ENCODE measurements around the gene LYRM9. TPM values are rescaled to one million over a fixed set of nuclear protein-coding genes. Genes with fewer than 3 reads are reported as not detected.

Gene LYRM9
- total and polyA plus RNA-seq, 8 donors, result 5.1 to 22.9 (median 16.7) TPM

DNA sequence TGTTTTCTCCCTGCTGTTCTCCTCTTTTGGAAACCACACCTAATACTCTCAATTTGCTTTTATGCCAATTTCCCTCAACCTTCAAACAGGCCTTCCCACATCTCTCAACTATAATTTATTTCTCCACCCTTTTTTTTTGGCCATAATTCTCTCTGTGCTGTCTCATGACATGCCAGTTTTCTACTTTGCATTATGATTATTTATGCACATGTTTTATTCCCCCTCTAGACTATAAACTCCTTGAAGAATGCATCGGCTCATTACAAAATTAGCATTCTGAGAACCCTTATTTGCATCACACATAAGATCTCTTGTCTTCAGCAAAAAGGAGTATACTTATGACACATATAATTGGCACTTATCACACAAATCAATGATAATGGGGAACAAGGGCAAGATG, 10.9 kb upstream of the LYRM9 start:
- Histone ChIP-seq H3K4me1 (no peaks in the 10 kb centered on the region), H3K36me3 (no peaks in the 10 kb centered on the region), H3K27me3 (no peaks in the 10 kb centered on the region), H3K9me3 (no peaks in the 10 kb centered on the region), H3K27ac (no peak overlapping the region), H3K4me3 (no peak overlapping the region)
- intact Hi-C loops (cut with DNase I), result no loop called here
- ATAC-seq (no peak), DNase-seq (no peak)
- TF ChIP-seq, protein P1, sequence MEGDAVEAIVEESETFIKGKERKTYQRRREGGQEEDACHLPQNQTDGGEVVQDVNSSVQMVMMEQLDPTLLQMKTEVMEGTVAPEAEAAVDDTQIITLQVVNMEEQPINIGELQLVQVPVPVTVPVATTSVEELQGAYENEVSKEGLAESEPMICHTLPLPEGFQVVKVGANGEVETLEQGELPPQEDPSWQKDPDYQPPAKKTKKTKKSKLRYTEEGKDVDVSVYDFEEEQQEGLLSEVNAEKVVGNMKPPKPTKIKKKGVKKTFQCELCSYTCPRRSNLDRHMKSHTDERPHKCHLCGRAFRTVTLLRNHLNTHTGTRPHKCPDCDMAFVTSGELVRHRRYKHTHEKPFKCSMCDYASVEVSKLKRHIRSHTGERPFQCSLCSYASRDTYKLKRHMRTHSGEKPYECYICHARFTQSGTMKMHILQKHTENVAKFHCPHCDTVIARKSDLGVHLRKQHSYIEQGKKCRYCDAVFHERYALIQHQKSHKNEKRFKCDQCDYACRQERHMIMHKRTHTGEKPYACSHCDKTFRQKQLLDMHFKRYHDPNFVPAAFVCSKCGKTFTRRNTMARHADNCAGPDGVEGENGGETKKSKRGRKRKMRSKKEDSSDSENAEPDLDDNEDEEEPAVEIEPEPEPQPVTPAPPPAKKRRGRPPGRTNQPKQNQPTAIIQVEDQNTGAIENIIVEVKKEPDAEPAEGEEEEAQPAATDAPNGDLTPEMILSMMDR (IDR thresholded peaks at IDR 0.05), result no peak

- Histone ChIP-seq H3K9me3 (no peaks in the 10 kb centered on the region), H3K27me3 (no peaks in the 10 kb centered on the region), H3K4me1 (no peaks in the 10 kb centered on the region), H3K36me3 (no peaks in the 10 kb centered on the region), H3K4me3 (no peak overlapping the region), H3K27ac (no peak overlapping the region)
- DNase-seq, result no peak
- ATAC-seq, result no peak
- intact Hi-C loops (cut with DNase I), result no loop called here
- TF ChIP-seq, protein P1 (IDR thresholded peaks at IDR 0.05), result no peak
Measured at GRCh38 chr17:27899525-27899924, 6.4 kb upstream of the LYRM9 start.

GRCh38 chr17:27898096-27898495, 4.9 kb upstream of the LYRM9 start:
- H3K27ac ChIP-seq, result no peak overlapping the region
- no peak overlapping the region for H3K4me3 ChIP-seq
- TF ChIP-seq, protein P1 (IDR thresholded peaks at IDR 0.05), result no peak
- H3K4me1 ChIP-seq, result peaks cover 3 to 12% of the 10 kb centered on the region in 2 donors
- ATAC-seq (no peak), DNase-seq (no peak)
- H3K9me3 ChIP-seq, result no peaks in the 10 kb centered on the region
- no peaks in the 10 kb centered on the region for H3K36me3 ChIP-seq
- no peaks in the 10 kb centered on the region for H3K27me3 ChIP-seq
- intact Hi-C loops (cut with DNase I), result no loop called here

DNA sequence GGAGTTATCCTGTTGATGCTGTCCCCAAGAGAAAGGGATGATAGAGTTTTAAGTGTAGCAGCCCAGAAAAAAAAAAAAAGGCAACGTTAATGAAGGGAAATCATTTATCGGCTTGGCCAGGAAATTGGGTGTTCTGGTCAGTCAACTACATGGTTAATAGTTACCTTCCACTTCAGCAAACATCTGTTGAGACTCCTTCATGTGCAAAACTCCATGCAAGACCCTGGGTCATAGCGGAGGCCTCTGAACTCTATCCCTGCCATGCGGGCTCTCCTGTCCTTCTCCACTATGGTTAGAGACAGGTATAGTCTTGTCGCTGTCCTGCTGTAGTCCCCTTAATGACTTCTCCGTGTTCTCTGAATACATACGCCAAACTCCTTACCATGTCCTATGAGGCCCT, 3.5 kb upstream of the LYRM9 start:
- intact Hi-C loops (cut with DNase I), result no loop called here

DNA sequence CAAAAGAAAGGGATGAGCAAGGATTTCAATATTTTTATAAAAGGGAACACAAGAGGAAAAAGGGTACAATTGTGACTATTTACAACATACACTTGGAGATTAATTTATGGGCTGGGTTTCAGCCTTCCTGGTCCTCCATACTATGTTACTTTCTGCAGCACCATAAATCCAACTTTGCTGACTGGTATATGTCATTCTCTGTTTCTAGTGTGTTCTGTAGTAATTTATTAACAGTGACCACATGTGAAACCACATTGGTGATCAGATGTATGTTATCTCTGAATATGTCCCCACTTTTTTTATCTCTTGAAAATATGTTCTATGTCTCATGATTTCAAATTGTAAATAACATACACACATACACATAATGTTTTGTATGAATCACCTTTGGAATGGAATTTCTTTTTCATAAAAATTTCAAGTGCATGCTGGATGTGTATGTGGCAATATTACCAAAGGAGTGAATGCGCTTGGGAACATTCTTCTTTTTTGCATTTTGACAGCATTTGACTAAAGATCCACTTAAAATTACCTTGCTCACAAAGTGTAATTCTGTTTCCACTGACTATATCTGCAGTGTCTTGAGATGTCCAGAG, 2.9 kb upstream of the LYRM9 start:
- TF ChIP-seq, protein P1 (IDR thresholded peaks at IDR 0.05), result no peak
- intact Hi-C loops (cut with DNase I), result no loop called here
- DNase-seq (no peak), ATAC-seq (no peak)
- Histone ChIP-seq H3K27ac (no peak overlapping the region), H3K9me3 (no peaks in the 10 kb centered on the region), H3K27me3 (no peaks in the 10 kb centered on the region), H3K4me3 (no peak overlapping the region), H3K36me3 (no peaks in the 10 kb centered on the region), H3K4me1 (peaks cover 3 to 20% of the 10 kb centered on the region in 2 donors)

More for the DNA sequence above, 3.5 kb upstream of the LYRM9 start:
- no peak overlapping the region for H3K27ac ChIP-seq
- H3K36me3 ChIP-seq, result no peaks in the 10 kb centered on the region
- H3K4me3 ChIP-seq, result no peak overlapping the region
- DNase-seq, result no peak
- ATAC-seq, result no peak
- no peaks in the 10 kb centered on the region for H3K27me3 ChIP-seq
- no peaks in the 10 kb centered on the region for H3K9me3 ChIP-seq
- TF ChIP-seq, protein P1 (IDR thresholded peaks at IDR 0.05), result no peak
- peaks cover 3 to 20% of the 10 kb centered on the region in 2 donors for H3K4me1 ChIP-seq
